Uterus (tissue), 4 donors: ENCODE data around the gene MYOZ3. TPM values are rescaled to one million over a fixed set of nuclear protein-coding genes. Genes with fewer than 3 reads are reported as not detected.
A peak's percentile ranks its signal among the peaks of the same experiment; 100 is the strongest.

Experiments used
- DNase-seq, 2 donors: peaks; one replicate each; pipeline ENCODE4 v3.0.0-alpha.2; 2019 to 2020
- H3K27ac ChIP-seq, 2 donors: fragments of 200-600 bp; sonication (generic); 1 replicate in 1 of 2; 2 replicates in 1 of 2; pipeline ENCODE4 v1.5.1; 2016 to 2018
- H3K27me3 ChIP-seq, 2 donors: fragments of 200-600 bp; sonication (generic); one replicate each; pipeline ENCODE4 v1.5.1; 2018 to 2019; ENCODE audit warnings: control low read depth in 1 of 2
- H3K36me3 ChIP-seq, 2 donors: fragments of 200-600 bp; sonication (generic); one replicate each; pipeline ENCODE4 v1.5.1; 2019; ENCODE audit warnings: control low read depth in 1 of 2
- H3K4me1 ChIP-seq, 2 donors: fragments of 200-600 bp; sonication (generic); one replicate each; pipeline ENCODE4 v1.5.1; 2018 to 2019; ENCODE audit warnings: control low read depth in 1 of 2
- H3K4me3 ChIP-seq, 2 donors: fragments of 200-600 bp; sonication (generic); 1 replicate in 1 of 2; 2 replicates in 1 of 2; pipeline ENCODE4 v1.5.1; 2018 to 2019; ENCODE audit warnings: mild to moderate bottlenecking in 1 of 2
- H3K9me3 ChIP-seq, 2 donors: fragments of 200-600 bp; sonication (generic); one replicate each; pipeline ENCODE4 v1.5.1; 2019; ENCODE audit warnings: control low read depth in 1 of 2
- CTCF ChIP-seq, 4 experiments: fragments of 200-600 bp in 2 of 4; fragments of 450-650 bp in 2 of 4; sonication (generic) in 2 of 4; IDR thresholded peaks; one replicate each; pipeline ENCODE4 v1.5.1; 2016 to 2019; ENCODE audit warnings: antibody characterized with exemption in 4 of 4, mild to moderate bottlenecking in 2 of 4, moderate library complexity in 1 of 4
- POLR2A ChIP-seq, 2 donors: fragments of 450-650 bp; IDR thresholded peaks; one replicate each; pipeline ENCODE4 v1.6.1; 2016; ENCODE audit warnings: antibody characterized with exemption in 2 of 2, mild to moderate bottlenecking in 1 of 2, moderate library complexity in 1 of 2
- intact Hi-C: fragments of 100-400 bp; cut with DNase I; formaldehyde crosslinking; loops from one replicate; pipeline ENCODE4 v1.15.1; 2023; ENCODE audit warnings: low total_unique reads
- total RNA-seq, 4 donors: library from RNA; depleted of rRNA in 3 of 4; stranded (reverse); fragments of >200 nt in 3 of 4; gene quantifications; one replicate each; pipeline versions ENCODE4 v1.1.0 to v1.2.4, GENCODE V29; 2014 to 2023
- donor health status: DM: yes; HTN: yes; CAD: no.

The MYOZ3 gene
- total RNA-seq, 4 donors from 2014 or later: 3.2 to 69.1 (median 3.4) TPM; not detected in 1

- intact Hi-C loops: no loop called here
- Histone ChIP-seq H3K4me3 (no peak overlapping the region), H3K9me3 (no peaks in the 10 kb centered on the region), H3K27me3 (no peaks in the 10 kb centered on the region), H3K4me1 (peaks cover 2 to 11% of the 10 kb centered on the region in 2 donors), H3K27ac (peak overlapping the region in 1 of 2 donors; percentile 3), H3K36me3 (no peaks in the 10 kb centered on the region)
- DNase-seq: no peak
- TF ChIP-seq CTCF (IDR thresholded peaks at IDR 0.05): no peak
- no peak for TF ChIP-seq POLR2A (IDR thresholded peaks at IDR 0.05)
Measured at GRCh38 chr5:150630016-150630415, 31.0 kb upstream of the MYOZ3 start.

- peaks cover 2 to 11% of the 10 kb centered on the region in 2 donors for H3K4me1 ChIP-seq
- no peak for TF ChIP-seq CTCF (IDR thresholded peaks at IDR 0.05)
- TF ChIP-seq POLR2A (IDR thresholded peaks at IDR 0.05): no peak
- no peak for DNase-seq
- H3K9me3 ChIP-seq: no peaks in the 10 kb centered on the region
- peak overlapping the region; percentile 33 to 59 for H3K27ac ChIP-seq
- intact Hi-C loops: no loop called here
- no peak overlapping the region for H3K4me3 ChIP-seq
- no peaks in the 10 kb centered on the region for H3K36me3 ChIP-seq
- H3K27me3 ChIP-seq: no peaks in the 10 kb centered on the region
Measured at GRCh38 chr5:150630461-150631325, 30.4 kb upstream of the MYOZ3 start.

- no peak overlapping the region for H3K4me3 ChIP-seq
- TF ChIP-seq POLR2A (IDR thresholded peaks at IDR 0.05): no peak
- no peak for TF ChIP-seq CTCF (IDR thresholded peaks at IDR 0.05)
- no peaks in the 10 kb centered on the region for H3K27me3 ChIP-seq
- no peaks in the 10 kb centered on the region for H3K9me3 ChIP-seq
- peaks cover 2 to 11% of the 10 kb centered on the region in 2 donors for H3K4me1 ChIP-seq
- peak overlapping the region in 1 of 2 donors; percentile 59 for H3K27ac ChIP-seq
- intact Hi-C loops: no loop called here
- H3K36me3 ChIP-seq: no peaks in the 10 kb centered on the region
- DNase-seq: no peak
Measured at GRCh38 chr5:150631326-150631701, 29.7 kb upstream of the MYOZ3 start.

- H3K27me3 ChIP-seq: no peaks in the 10 kb centered on the region
- DNase-seq: no peak
- peak overlapping the region; percentile 59 to 66 for H3K27ac ChIP-seq
- no peak overlapping the region for H3K4me3 ChIP-seq
- no peaks in the 10 kb centered on the region for H3K9me3 ChIP-seq
- H3K36me3 ChIP-seq: no peaks in the 10 kb centered on the region
- intact Hi-C loops: no loop called here
- peaks cover 2 to 11% of the 10 kb centered on the region in 2 donors for H3K4me1 ChIP-seq
- no peak for TF ChIP-seq POLR2A (IDR thresholded peaks at IDR 0.05)
- TF ChIP-seq CTCF (IDR thresholded peaks at IDR 0.05): no peak
Measured at GRCh38 chr5:150632305-150633160, 28.5 kb upstream of the MYOZ3 start.

GRCh38 chr5:150633429-150633828 lies 27.6 kb upstream of the MYOZ3 start:
- no peak for TF ChIP-seq POLR2A (IDR thresholded peaks at IDR 0.05)
- no peak for TF ChIP-seq CTCF (IDR thresholded peaks at IDR 0.05)
- H3K4me1 ChIP-seq: peaks cover 2 to 11% of the 10 kb centered on the region in 2 donors
- H3K4me3 ChIP-seq: no peak overlapping the region
- H3K27ac ChIP-seq: peak overlapping the region; percentile 59 to 66
- no peaks in the 10 kb centered on the region for H3K9me3 ChIP-seq
- no peak for DNase-seq
- H3K36me3 ChIP-seq: no peaks in the 10 kb centered on the region
- no peaks in the 10 kb centered on the region for H3K27me3 ChIP-seq
- intact Hi-C loops: no loop called here
